GM12878 (cell line): ENCODE results near the gene PPME1. TPM values are rescaled to one million over a fixed set of nuclear protein-coding genes. Genes with fewer than 3 reads are reported as not detected.

Experiments
- BMI1 ChIP-seq: fragments of 450-650 bp; IDR thresholded peaks from 2 replicates; pipeline ENCODE4 v1.6.1; 2016; ENCODE audit warnings: mild to moderate bottlenecking, moderate library complexity, borderline replicate concordance
- CUX1 ChIP-seq: IDR thresholded peaks from 2 replicates; pipeline ENCODE4 v1.6.1; 2012; ENCODE audit warnings: improper control_type of control experiment, low read depth, low read length; ENCODE audit not compliant: insufficient replicate concordance
- JUNB ChIP-seq: IDR thresholded peaks from 2 replicates; pipeline ENCODE4 v1.6.1; 2016; ENCODE audit warnings: antibody characterized with exemption, mild to moderate bottlenecking
- MYC ChIP-seq: IDR thresholded peaks from 2 replicates; pipeline ENCODE4 v1.6.1; 2011; ENCODE audit warnings: mild to moderate bottlenecking, low read length, moderate library complexity, inconsistent platforms; ENCODE audit not compliant: insufficient read depth, insufficient replicate concordance, insufficient read length, severe bottlenecking
- PAX8 ChIP-seq: fragments of 450-650 bp; IDR thresholded peaks from 2 replicates; pipeline ENCODE4 v1.6.1; 2017; ENCODE audit warnings: mild to moderate bottlenecking, moderate library complexity
- RAD21 ChIP-seq: IDR thresholded peaks from 2 replicates; pipeline ENCODE4 v1.6.1; 2011; ENCODE audit warnings: mild to moderate bottlenecking, low read depth, low read length, moderate library complexity; ENCODE audit not compliant: insufficient read depth
- USF1 ChIP-seq: IDR thresholded peaks from 2 replicates; pipeline ENCODE4 v1.6.1; 2011; ENCODE audit warnings: borderline replicate concordance, low read depth, mild to moderate bottlenecking, moderate library complexity, mixed read lengths, low read length; ENCODE audit not compliant: insufficient read depth; ENCODE audit errors: extremely low read length
- polyA plus RNA-seq, 11 experiments: library from polyadenylated mRNA; depleted of rRNA in 4 of 11; unstranded in 6 of 11; stranded (reverse) in 5 of 11; fragments of >200 nt; fragmentation: Nextera tagmentation in 4 of 11; fragmentation: Illumina TruSeq in 1 of 11; extraction: Ambion mirVana in 4 of 11; extraction: Trizol in 1 of 11; gene quantifications; 1 replicate in 1 of 11; 2 replicates in 10 of 11; pipeline versions ENCODE4 v1.2.1 to v1.2.3, GENCODE V29; 2011 to 2016; ENCODE audit warnings: inconsistent platforms in 2 of 11, missing spikeins in 2 of 11, low read depth in 1 of 11
- total RNA-seq, 4 experiments: library from RNA; depleted of rRNA in 3 of 4; stranded (reverse); fragments of >200 nt in 3 of 4; fragmentation: Illumina TruSeq in 1 of 4; extraction: Trizol in 1 of 4; gene quantifications; 2 replicates each; pipeline versions ENCODE4 v1.2.1 to v1.2.3, GENCODE V29; 2013 to 2021

The PPME1 gene
- total and polyA plus RNA-seq, 10 of the 15 experiments (the other 5 are each of a cell fraction or from before 2014, with no cell fraction given): 3.1 to 51.4 (median 20.8) TPM

- TF ChIP-seq CUX1 (no peak), MYC (no peak), RAD21 (no peak), PAX8 (no peak), JUNB (no peak), BMI1 (no peak), USF1 (no peak)
Observed at GRCh38 chr11:74147199-74147929, 23.7 kb upstream of the PPME1 start (continued).
